ENCODE results near the gene FOXL2NB.

FOXL2NB gene

DNA sequence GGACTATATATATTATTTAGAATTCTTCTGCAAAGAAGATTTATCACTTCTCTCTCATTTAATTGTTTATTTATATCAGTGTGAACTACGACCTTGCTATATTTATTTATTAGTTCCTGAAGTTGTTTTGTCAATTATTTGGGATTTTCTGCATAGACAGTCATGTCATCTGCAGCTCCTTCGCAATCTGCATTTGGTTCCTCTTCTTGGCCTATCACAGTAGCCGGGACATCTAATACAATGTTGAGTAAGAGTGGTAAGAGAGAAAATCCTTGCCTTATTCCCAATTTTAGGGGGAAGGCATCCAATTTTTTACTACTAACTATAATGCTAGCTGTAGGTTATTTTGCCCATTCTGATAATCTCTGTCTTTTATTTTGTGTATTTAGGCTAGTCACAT, 39.5 kb upstream of the FOXL2NB start:
- no peaks in the 10 kb centered on the region for H3K27me3 ChIP-seq (ENCODE audit: low read length)
- no peak overlapping the region for H3K9ac ChIP-seq (ENCODE audit: low read length)
- no peaks in the 10 kb centered on the region for H3K36me3 ChIP-seq (ENCODE audit: low read length)
- no peaks in the 10 kb centered on the region for H3K9me2 ChIP-seq (replicated peaks; ENCODE audit: insufficient read depth, low read length)
- TF ChIP-seq EZH2phosphoT487 (conservative IDR thresholded peaks at IDR 0.05; ENCODE audit: low read length) = no peak
- TF ChIP-seq, protein P1, sequence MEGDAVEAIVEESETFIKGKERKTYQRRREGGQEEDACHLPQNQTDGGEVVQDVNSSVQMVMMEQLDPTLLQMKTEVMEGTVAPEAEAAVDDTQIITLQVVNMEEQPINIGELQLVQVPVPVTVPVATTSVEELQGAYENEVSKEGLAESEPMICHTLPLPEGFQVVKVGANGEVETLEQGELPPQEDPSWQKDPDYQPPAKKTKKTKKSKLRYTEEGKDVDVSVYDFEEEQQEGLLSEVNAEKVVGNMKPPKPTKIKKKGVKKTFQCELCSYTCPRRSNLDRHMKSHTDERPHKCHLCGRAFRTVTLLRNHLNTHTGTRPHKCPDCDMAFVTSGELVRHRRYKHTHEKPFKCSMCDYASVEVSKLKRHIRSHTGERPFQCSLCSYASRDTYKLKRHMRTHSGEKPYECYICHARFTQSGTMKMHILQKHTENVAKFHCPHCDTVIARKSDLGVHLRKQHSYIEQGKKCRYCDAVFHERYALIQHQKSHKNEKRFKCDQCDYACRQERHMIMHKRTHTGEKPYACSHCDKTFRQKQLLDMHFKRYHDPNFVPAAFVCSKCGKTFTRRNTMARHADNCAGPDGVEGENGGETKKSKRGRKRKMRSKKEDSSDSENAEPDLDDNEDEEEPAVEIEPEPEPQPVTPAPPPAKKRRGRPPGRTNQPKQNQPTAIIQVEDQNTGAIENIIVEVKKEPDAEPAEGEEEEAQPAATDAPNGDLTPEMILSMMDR (IDR thresholded peaks at IDR 0.05; ENCODE audit: insufficient read depth, low read length, poor library complexity, severe bottlenecking) = no peak
- H3K9me3 ChIP-seq (ENCODE audit: insufficient read depth, low read length) = no peaks in the 10 kb centered on the region
- H3F3A ChIP-seq (ENCODE audit: insufficient read depth) = no peaks in the 10 kb centered on the region
- H3K27ac ChIP-seq (ENCODE audit: low read depth, low read length) = no peak overlapping the region
- no peaks in the 10 kb centered on the region for H4K20me1 ChIP-seq (ENCODE audit: low read depth, low read length)
- H3K4me3 ChIP-seq (ENCODE audit: insufficient read depth, low read length, poor library complexity, severe bottlenecking) = no peak overlapping the region
- no peaks in the 10 kb centered on the region for H3K79me2 ChIP-seq (ENCODE audit: insufficient read depth, low read length)
- H3K4me2 ChIP-seq (ENCODE audit: low read depth, low read length, poor library complexity, severe bottlenecking) = no peak overlapping the region
- H2AFZ ChIP-seq (ENCODE audit: low read depth, low read length, severe bottlenecking) = no peak overlapping the region

DNA sequence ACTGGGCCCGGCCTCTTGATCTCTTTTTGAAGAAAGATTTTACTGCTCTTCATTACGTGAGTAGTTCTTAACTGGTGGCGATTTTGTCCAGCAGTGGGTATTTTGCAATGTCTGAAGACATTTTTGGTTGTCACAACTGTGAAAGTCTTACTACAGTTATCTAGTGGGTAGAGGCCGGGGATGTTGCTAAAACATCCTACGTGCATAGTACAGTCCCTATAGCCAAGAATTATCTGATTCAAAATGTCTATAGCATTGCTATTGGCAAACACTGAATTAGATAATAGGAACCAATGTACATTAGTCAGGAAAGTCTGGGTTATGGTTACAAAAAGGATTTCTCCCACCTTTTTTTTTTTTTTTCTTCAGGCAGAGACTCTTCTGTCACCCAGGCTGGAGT, 38.2 kb upstream of the FOXL2NB start:
- H4K20me1 ChIP-seq (ENCODE audit: low read depth, low read length) = no peaks in the 10 kb centered on the region
- H3K27ac ChIP-seq (ENCODE audit: low read depth, low read length) = no peak overlapping the region
- no peak overlapping the region for H2AFZ ChIP-seq (ENCODE audit: low read depth, low read length, severe bottlenecking)
- no peaks in the 10 kb centered on the region for H3K79me2 ChIP-seq (ENCODE audit: insufficient read depth, low read length)
- TF ChIP-seq, protein P1 (IDR thresholded peaks at IDR 0.05; ENCODE audit: insufficient read depth, low read length, poor library complexity, severe bottlenecking) = no peak
- no peak overlapping the region for H3K4me3 ChIP-seq (ENCODE audit: insufficient read depth, low read length, poor library complexity, severe bottlenecking)
- H3K4me2 ChIP-seq (ENCODE audit: low read depth, low read length, poor library complexity, severe bottlenecking) = no peak overlapping the region
- H3K9me2 ChIP-seq (replicated peaks; ENCODE audit: insufficient read depth, low read length) = no peaks in the 10 kb centered on the region
- H3K9me3 ChIP-seq (ENCODE audit: insufficient read depth, low read length) = no peaks in the 10 kb centered on the region
- no peaks in the 10 kb centered on the region for H3F3A ChIP-seq (ENCODE audit: insufficient read depth)
- no peaks in the 10 kb centered on the region for H3K27me3 ChIP-seq (ENCODE audit: low read length)
- H3K9ac ChIP-seq (ENCODE audit: low read length) = no peak overlapping the region
- H3K36me3 ChIP-seq (ENCODE audit: low read length) = no peaks in the 10 kb centered on the region

DNA sequence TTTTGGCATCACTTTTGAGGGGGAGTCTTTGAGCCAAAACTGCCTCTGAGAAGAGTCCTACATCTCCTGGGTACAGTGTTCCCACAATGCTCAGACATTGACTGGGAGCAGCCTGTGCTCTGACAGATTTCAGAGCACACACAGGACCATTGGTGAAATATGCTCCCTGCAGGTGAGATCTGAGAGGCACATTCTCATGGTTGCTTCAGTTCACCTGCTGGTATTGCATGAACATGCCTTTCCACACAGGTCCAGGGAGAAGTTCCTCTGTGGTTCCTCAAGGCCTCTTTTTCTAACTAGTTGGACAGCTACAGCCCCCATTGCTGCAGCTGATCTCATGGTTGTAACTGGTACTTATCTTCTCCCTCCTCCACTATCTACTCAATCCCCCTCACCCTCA, 37.1 kb upstream of the FOXL2NB start:
- H3K9me2 ChIP-seq (replicated peaks; ENCODE audit: insufficient read depth, low read length) = no peaks in the 10 kb centered on the region
- no peaks in the 10 kb centered on the region for H3K79me2 ChIP-seq (ENCODE audit: insufficient read depth, low read length)
- H2AFZ ChIP-seq (ENCODE audit: low read depth, low read length, severe bottlenecking) = no peak overlapping the region
- H3K36me3 ChIP-seq (ENCODE audit: low read length) = no peaks in the 10 kb centered on the region
- no peak overlapping the region for H3K4me3 ChIP-seq (ENCODE audit: insufficient read depth, low read length, poor library complexity, severe bottlenecking)
- no peaks in the 10 kb centered on the region for H3K9me3 ChIP-seq (ENCODE audit: insufficient read depth, low read length)
- no peaks in the 10 kb centered on the region for H3K27me3 ChIP-seq (ENCODE audit: low read length)
- no peak overlapping the region for H3K27ac ChIP-seq (ENCODE audit: low read depth, low read length)
- no peak overlapping the region for H3K4me2 ChIP-seq (ENCODE audit: low read depth, low read length, poor library complexity, severe bottlenecking)
- H3F3A ChIP-seq (ENCODE audit: insufficient read depth) = no peaks in the 10 kb centered on the region
- no peaks in the 10 kb centered on the region for H4K20me1 ChIP-seq (ENCODE audit: low read depth, low read length)
- H3K9ac ChIP-seq (ENCODE audit: low read length) = no peak overlapping the region
- TF ChIP-seq, protein P1 (IDR thresholded peaks at IDR 0.05; ENCODE audit: insufficient read depth, low read length, poor library complexity, severe bottlenecking) = no peak
- TF ChIP-seq EZH2phosphoT487 (conservative IDR thresholded peaks at IDR 0.05; ENCODE audit: low read length) = no peak

DNA sequence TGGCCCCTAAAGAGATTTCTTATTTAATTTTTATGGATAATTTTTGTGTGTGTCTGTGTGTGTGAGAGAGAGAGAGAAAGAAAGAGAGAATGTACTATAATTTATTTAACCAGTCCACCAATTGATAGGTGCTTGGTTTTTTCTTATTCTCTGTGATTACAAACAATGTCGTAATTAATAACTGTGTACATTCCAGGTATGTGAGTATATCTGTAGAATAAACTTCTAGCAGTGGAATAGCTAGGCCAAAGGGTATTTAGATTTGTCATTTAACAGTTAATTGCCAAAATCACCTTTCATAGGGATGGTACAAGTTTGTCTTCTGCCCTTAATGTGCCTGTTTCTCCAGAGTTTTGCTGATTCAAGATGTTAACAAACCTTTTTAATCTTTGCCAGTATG, 35.4 kb upstream of the FOXL2NB start:
- H3K27ac ChIP-seq (ENCODE audit: low read depth, low read length) = no peak overlapping the region
- no peaks in the 10 kb centered on the region for H3K79me2 ChIP-seq (ENCODE audit: insufficient read depth, low read length)
- no peaks in the 10 kb centered on the region for H3K9me2 ChIP-seq (replicated peaks; ENCODE audit: insufficient read depth, low read length)
- no peaks in the 10 kb centered on the region for H4K20me1 ChIP-seq (ENCODE audit: low read depth, low read length)
- no peak overlapping the region for H3K9ac ChIP-seq (ENCODE audit: low read length)
- H3K36me3 ChIP-seq (ENCODE audit: low read length) = no peaks in the 10 kb centered on the region
- no peak for TF ChIP-seq EZH2phosphoT487 (conservative IDR thresholded peaks at IDR 0.05; ENCODE audit: low read length)
- TF ChIP-seq, protein P1 (IDR thresholded peaks at IDR 0.05; ENCODE audit: insufficient read depth, low read length, poor library complexity, severe bottlenecking) = no peak
- H3K27me3 ChIP-seq (ENCODE audit: low read length) = no peaks in the 10 kb centered on the region
- no peak overlapping the region for H2AFZ ChIP-seq (ENCODE audit: low read depth, low read length, severe bottlenecking)
- H3K4me3 ChIP-seq (ENCODE audit: insufficient read depth, low read length, poor library complexity, severe bottlenecking) = no peak overlapping the region
- no peaks in the 10 kb centered on the region for H3F3A ChIP-seq (ENCODE audit: insufficient read depth)
- no peaks in the 10 kb centered on the region for H3K9me3 ChIP-seq (ENCODE audit: insufficient read depth, low read length)
- no peak overlapping the region for H3K4me2 ChIP-seq (ENCODE audit: low read depth, low read length, poor library complexity, severe bottlenecking)

All from SU-DHL-6 (cell line).